PC-3 (cell line): Measurements from ENCODE around the gene KRI1.

ENCODE experiments used
- EZH2 ChIP-seq: fragments of 300-600 bp; sonication (generic); IDR thresholded peaks from one replicate; pipeline ENCODE4 v1.6.1; 2017; ENCODE audit warnings: antibody characterized with exemption, mild to moderate bottlenecking, low read length; ENCODE audit not compliant: unreplicated experiment
- EZH2phosphoT487 ChIP-seq: fragments of 300-600 bp; sonication (generic); IDR thresholded peaks from 2 replicates; pipeline ENCODE4 v1.6.1; 2018; ENCODE audit warnings: mild to moderate bottlenecking, antibody characterized with exemption, low read length, borderline replicate concordance
- TF ChIP-seq, protein P1 (sequence below): fragments of 300-600 bp; sonication (generic); conservative IDR thresholded peaks from 2 replicates; pipeline ENCODE4 v1.5.1; 2017; ENCODE audit warnings: antibody characterized with exemption, low read depth, mild to moderate bottlenecking, low read length

GRCh38 chr19:10516064-10516385, 49.8 kb downstream of the KRI1 start:
- TF ChIP-seq EZH2: no peak
- TF ChIP-seq, protein P1, sequence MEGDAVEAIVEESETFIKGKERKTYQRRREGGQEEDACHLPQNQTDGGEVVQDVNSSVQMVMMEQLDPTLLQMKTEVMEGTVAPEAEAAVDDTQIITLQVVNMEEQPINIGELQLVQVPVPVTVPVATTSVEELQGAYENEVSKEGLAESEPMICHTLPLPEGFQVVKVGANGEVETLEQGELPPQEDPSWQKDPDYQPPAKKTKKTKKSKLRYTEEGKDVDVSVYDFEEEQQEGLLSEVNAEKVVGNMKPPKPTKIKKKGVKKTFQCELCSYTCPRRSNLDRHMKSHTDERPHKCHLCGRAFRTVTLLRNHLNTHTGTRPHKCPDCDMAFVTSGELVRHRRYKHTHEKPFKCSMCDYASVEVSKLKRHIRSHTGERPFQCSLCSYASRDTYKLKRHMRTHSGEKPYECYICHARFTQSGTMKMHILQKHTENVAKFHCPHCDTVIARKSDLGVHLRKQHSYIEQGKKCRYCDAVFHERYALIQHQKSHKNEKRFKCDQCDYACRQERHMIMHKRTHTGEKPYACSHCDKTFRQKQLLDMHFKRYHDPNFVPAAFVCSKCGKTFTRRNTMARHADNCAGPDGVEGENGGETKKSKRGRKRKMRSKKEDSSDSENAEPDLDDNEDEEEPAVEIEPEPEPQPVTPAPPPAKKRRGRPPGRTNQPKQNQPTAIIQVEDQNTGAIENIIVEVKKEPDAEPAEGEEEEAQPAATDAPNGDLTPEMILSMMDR: no peak
- TF ChIP-seq EZH2phosphoT487: no peak
